Measurements from ENCODE around the gene C2CD4D.

DNA sequence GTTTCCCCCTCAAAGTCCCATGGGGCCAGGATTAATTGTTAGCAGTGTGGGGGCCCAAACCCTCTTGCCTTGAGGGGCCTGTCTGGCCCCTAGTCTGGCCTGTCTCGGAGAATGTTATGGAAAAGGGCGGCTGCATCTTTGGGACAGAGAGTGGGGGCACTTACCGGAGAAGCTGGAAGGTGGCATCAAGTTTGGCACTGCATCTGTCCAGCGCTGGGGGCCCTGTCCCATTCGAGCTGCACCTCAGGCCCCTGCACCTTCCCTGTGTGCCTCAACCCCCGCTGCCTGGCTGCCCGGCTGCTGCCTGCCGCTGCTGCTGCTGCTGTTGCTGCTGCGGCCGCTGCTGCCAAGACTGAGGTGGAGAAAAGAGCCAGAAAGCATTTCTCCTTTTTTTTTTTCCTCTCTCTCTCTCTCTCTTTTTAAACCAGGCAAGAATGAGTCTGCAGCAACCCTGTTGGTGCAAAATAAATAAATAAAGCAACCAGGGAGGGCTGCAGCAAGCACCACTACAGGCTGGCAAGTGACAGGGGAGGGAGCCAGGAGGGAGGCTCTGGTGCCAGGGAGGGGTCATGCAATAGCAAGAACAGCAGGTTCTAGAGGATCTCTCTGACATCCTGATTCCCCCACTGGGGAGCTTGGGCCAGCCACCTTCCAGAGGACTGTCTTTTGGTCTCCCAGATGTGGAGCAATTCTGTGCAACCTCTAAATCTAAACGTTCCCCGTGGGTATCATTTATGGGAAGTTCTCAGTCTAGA is 34.4 kb downstream of the C2CD4D start, which contains the start of gene LINGO4:
- TF ChIP-seq, protein P1, sequence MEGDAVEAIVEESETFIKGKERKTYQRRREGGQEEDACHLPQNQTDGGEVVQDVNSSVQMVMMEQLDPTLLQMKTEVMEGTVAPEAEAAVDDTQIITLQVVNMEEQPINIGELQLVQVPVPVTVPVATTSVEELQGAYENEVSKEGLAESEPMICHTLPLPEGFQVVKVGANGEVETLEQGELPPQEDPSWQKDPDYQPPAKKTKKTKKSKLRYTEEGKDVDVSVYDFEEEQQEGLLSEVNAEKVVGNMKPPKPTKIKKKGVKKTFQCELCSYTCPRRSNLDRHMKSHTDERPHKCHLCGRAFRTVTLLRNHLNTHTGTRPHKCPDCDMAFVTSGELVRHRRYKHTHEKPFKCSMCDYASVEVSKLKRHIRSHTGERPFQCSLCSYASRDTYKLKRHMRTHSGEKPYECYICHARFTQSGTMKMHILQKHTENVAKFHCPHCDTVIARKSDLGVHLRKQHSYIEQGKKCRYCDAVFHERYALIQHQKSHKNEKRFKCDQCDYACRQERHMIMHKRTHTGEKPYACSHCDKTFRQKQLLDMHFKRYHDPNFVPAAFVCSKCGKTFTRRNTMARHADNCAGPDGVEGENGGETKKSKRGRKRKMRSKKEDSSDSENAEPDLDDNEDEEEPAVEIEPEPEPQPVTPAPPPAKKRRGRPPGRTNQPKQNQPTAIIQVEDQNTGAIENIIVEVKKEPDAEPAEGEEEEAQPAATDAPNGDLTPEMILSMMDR (conservative IDR thresholded peaks at IDR 0.05), result no peak
- no peak for TF ChIP-seq ZFX (IDR thresholded peaks at IDR 0.05)
